ENCODE data around the gene USP35.

The USP35 gene

DNA sequence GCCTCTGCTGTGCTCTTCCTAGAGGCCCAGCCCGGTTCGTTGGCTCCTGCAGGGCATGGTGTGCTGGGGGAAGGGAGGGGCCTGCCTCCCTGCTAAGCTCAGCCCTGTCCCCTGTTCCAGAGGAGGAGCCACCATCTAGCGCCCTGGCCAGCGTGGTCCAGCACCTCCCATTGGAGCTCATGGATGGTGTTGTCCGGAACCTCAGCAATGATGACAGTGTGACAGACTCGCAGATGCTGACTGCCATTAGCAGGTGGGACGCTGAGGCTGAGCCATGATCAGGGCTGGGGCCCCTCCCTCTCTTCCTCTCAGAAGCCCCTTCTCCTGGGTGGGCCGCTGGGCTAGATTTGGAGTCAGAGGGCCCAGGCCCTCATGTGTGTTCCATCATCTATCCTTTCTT lies 9.1 kb downstream of the USP35 start:
- no peak for DNase-seq (ENCODE audit: low read depth in 1 of 2, low spot score in 1 of 2)

DNA sequence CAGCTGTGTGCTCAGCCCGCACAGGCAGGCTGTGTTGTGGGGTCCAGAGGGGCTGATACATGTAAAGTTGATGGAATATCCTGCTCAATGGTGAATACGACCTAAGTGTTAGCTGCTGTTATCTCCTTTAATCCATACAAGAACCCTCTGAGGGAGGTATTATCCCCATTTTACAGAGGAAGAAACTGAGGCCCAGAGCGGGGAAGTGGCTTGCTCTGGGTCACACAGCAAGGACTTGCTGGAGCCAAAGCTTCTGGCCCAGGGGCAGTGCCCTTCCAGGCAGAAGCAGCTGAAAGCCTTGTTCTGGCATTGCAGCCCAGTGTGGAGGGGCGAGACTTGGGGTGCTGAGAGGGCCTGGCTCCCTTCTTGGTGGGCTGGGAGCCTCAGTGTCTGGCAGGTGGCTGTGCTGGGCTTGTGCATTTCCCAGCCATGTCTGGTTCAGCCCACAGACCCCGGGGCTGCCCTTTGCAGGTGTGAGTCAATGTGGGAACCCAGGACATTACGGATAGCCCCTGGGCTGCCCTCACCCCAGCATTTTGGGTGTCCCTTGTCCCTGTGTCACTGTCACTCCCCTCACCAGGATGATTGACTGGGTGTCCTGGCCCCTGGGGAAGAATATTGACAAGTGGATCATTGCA lies 10.4 kb downstream of the USP35 start:
- DNase-seq (ENCODE audit: low read depth in 1 of 2, low spot score in 1 of 2), result no peak

DNA sequence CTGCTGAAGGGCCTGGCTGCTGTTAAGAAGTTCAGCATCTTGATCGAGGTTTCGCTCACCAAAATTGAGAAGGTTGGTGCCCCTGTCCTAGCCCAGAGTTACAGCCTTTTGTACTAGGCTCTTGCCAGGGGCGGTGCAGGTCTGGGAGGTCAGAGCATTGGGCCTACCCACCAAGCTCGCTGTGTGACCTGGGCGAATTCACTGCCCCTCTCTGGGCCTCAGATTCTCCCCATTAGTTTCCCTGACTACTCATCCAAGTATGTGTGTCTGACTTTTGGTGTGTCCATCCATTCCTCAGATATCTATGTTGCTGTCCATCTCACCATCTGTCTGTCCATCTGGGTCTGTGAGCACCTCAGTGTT lies 10.9 kb downstream of the USP35 start:
- no peak for DNase-seq (ENCODE audit: low read depth in 1 of 2, low spot score in 1 of 2)

DNA sequence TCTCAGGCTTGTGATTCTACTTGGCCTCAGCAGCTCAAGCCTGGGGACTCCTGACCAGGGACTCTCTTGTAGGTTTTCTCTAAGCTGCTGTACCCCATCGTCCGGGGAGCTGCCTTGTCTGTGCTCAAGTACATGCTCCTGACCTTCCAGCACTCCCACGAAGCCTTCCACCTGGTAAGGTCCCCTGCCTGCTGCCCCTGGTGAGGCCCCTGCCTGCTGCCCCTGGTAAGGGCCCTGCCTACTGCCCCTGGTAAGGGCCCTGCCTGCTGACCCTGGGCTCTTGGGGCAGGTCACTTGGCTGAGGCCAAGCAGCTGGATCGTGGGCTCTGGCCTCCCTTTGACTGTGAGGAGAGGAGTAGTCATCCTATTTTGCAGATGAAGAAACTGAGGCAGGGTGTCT lies 11.3 kb downstream of the USP35 start:
- DNase-seq (ENCODE audit: low read depth in 1 of 2, low spot score in 1 of 2), result no peak

DNA sequence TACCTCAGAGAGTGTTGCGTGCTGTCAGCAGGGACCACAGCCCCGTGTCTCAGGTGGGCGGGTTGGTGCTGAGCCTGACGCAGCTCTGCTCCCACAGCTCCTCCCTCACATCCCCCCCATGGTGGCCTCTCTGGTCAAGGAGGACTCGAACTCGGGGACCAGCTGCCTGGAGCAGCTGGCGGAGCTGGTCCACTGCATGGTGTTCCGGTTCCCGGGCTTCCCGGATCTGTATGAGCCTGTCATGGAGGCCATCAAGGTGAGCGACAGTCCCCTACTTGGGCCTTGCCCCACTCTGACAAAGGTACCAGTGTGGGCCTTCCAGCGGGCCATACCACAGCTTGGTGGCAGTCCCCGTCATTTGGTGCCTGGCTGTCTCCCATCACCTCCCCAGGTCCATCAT lies 11.8 kb downstream of the USP35 start:
- DNase-seq (ENCODE audit: low read depth in 1 of 2, low spot score in 1 of 2), result no peak

DNA sequence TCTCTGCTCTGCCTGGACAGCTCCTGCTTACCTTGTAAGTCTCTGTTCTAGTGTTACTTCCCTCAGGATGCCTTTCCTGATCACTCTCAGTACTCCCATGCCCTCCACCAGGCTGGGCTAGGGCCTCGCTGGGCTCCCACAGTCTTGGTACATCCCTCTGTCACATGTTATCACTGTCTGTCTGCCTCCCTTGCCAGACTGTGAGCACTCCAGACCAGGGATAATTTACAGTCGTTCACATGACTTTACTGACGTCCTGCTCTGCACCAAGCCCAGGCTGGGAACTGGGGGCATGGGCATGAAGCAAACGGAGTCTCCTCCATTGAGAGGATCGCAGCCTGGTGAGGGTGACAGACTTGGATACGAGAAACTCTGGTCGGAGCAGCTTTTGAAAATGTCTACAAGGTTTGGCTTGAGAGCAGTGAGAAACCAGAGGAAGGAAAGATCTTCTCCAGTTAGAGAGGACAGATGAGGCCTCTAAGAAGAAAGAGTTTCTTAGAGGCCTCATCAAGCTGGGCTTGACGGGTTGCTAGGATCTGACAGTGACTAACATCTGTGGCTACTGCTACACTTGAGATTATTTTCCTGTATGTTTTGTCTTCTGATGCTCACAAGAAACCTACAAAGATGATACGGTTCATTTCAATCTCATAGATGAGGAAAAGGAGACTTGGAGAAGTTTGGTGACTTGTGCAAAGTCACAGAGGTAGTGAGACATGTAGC lies 12.5 kb downstream of the USP35 start:
- no peak for DNase-seq (ENCODE audit: low read depth in 1 of 2, low spot score in 1 of 2)

DNA sequence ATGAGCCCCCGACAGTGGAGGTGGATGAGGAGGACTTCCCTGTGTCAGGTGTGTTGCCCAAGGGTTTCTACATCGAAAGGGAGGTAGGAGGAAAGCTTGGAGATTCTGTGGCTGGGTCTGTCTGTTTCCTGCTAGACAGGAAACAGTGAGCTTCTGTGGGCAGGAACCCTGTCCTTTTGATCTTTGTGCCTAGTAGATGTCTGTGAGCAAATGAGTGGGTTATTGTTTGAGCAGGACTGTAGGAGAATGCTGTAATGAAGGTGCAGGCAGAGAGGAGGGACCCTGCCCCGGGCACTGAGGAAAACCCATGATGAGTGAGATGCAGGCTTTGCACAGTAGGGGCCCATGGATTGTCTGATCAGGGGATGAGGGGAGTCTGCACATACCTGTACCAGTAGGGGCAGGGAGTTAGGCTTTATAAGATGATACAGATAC lies 14.0 kb downstream of the USP35 start:
- peak in 1 of 2 donors; percentile 32 for DNase-seq (ENCODE audit: low read depth in 1 of 2, low spot score in 1 of 2)

DNA sequence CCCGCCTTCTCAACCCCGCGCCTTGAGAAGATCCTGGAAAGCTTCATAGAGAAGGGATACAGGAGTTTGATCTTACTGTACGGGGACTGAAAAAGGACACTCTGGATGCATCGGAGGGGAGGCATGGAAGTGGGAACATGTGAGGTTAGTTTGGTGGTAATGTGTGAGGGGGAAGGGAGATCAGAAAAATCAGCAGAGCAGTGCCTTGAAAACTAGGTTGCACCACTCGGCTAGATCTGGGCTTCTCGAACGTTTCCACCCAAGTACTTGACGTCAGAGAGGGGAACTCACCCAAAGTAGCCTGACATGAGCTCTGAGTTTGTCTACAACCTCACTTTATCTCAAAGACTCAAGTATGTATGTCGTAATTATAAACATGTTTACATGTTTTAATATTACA lies 14.5 kb downstream of the USP35 start:
- DNase-seq (ENCODE audit: low read depth in 1 of 2, low spot score in 1 of 2), result no peak

DNA sequence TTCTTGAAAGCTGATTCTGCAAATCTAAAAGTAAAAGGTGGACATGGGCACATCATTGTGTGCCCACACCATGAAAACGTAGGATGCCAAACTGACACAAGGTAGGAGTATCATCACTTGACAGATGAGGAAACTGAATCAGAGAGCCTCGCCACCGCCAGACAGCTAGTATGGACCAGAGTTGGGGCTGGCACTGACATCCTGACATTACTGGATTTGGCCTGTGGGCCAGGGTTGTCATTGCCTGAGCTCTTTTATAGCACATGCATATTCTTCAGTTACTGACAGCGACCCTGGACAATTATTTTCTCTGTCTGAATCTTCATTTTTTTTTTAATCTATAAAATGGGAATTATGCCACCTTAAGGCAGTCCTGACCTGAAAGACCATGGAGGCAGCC lies 16.5 kb downstream of the USP35 start:
- no peak for DNase-seq (ENCODE audit: low read depth in 1 of 2, low spot score in 1 of 2)

DNA sequence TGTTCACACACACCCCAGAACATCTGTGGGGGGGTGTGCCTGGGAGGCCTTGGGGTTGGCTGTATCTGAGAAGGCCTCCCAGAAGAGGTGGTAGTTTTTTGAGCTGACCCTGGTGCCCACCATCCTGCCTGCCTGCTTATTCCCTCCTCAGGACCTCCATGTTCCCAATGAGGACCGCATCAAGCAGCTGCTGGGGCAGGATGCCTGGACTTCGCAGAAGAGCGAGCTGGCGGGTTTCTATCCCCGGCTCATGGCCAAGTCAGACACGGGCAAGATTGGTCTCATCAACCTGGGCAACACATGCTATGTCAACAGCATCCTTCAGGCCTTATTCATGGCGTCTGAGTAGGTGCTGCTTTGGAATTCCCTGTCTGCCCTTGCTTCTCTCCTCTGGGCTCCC lies 17.0 kb downstream of the USP35 start:
- no peak for DNase-seq (ENCODE audit: low read depth in 1 of 2, low spot score in 1 of 2)

DNA sequence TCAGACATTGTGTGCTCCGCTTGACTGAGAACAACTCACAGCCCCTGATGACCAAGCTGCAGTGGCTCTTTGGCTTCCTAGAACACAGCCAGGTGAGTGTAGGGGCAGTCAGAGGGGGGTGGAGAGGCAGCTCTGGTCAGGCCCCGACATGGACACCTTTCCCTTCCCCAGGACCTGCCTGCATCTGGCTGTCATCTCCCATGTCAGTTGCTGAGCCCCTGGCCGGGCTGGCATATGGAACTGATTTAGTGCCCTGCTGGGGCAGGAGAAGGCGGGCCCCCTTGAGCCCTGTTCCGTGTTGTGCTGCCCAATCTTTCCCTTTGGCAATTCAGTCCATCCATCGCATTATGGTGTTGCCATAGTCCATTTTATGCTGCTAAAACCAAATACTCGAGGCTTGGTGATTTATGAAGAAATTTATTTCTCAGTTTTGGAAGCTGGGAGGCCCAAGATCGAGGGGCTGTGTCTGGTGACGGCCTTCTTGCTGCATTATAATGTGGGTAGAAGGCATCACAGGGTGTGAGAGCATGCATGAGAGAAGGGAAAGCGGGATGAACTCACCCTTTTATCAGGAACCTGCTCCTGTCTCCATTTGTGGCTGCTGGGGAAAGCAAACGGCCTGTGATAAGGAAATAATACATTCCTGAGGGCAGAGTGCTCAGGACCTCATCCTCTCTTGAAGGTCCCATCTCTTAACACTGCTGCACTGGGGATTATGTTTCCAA lies 19.0 kb downstream of the USP35 start:
- DNase-seq (ENCODE audit: low read depth in 1 of 2, low spot score in 1 of 2), result no peak

DNA sequence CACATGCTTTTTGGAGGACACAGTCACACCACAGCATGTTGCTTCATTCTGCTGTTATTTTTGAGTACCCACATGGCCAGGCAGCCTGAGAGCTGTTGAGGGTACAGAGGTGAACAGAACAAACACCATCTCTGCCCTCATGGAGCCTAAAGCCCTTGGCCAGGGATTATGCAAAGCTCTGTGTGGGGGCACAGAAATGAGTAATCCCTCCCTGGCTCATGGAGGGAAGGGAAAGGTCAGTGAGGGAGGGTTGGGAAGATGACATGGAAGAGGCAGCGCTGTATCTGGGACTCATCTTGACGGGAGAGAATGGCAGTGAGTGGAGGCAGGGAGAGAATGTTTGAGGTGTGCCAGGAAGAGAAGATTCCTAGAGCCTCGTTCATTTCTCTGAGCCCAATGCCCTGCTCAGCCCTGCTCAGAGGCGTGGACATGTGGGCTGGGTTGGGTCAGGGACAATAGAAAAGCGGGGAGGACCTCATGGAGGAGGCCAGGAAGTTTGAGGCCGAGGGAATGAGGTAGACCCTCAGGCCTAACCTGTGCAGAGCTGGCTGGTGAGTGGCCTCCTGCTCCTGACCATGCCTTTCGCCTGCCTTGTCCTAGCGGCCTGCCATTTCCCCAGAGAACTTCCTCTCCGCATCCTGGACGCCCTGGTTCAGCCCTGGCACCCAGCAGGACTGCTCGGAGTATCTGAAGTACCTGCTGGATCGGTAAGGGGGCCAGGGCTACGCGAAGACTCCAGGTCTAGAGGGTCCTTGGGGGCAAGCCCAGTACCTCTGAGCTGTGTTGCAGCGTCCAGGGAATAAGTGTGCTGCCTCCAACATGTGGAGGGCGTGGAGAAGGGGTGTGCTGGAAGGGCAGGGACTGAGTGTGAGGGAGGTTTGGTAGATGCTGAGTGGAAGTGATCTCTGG lies 19.8 kb downstream of the USP35 start:
- no peak for DNase-seq (ENCODE audit: low read depth in 1 of 2, low spot score in 1 of 2)

DNA sequence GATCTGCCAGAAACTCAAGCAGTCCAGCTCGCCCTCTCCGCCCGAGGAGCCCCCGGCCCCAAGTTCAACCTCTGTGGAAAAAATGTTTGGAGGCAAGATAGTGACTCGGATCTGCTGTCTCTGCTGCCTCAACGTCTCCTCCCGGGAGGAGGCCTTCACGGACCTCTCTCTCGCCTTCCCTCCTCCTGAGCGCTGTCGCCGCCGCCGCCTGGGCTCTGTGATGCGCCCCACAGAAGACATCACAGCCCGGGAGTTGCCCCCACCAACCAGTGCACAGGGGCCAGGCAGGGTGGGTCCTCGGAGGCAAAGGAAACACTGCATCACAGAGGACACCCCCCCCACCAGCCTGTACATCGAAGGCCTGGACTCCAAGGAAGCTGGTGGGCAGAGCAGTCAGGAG lies 20.8 kb downstream of the USP35 start:
- DNase-seq (ENCODE audit: low read depth in 1 of 2, low spot score in 1 of 2), result no peak

DNA sequence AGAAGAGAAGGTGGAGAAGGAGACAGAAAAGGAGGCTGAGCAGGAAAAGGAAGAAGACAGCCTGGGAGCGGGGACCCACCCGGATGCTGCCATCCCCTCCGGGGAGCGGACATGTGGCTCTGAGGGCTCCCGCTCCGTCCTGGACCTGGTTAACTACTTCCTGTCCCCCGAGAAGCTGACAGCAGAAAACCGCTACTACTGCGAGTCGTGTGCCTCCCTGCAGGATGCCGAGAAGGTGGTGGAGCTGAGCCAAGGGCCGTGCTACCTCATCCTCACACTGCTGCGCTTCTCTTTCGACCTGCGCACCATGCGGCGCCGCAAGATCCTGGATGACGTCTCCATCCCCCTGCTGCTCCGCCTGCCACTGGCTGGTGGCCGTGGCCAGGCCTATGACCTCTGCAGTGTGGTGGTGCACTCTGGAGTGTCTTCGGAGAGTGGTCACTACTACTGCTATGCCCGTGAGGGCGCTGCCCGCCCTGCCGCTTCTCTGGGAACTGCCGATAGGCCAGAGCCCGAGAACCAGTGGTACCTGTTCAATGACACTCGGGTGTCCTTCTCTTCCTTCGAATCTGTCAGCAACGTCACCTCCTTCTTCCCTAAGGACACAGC lies 21.4 kb downstream of the USP35 start:
- no peak for DNase-seq (ENCODE audit: low read depth in 1 of 2, low spot score in 1 of 2)

DNA sequence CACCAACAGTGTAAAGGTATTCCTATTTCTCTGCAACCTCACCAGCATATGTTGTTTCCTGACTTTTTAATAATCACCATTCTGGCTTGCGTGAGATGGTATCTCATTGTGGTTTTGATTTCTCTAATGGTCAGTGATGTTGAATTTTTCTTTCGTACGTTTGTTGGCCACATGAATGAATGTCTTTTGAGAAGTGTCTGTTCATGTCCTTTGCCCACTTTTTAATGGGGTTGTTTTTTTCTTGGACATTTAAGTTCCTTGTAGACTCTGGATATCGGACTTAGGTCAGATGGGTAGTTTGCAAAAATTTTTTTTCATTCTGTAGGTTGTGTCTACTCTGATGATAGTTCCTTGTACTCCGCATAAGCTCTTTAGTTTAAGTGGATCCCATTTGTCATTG lies 22.8 kb downstream of the USP35 start:
- no peak for DNase-seq (ENCODE audit: low read depth in 1 of 2, low spot score in 1 of 2)

DNA sequence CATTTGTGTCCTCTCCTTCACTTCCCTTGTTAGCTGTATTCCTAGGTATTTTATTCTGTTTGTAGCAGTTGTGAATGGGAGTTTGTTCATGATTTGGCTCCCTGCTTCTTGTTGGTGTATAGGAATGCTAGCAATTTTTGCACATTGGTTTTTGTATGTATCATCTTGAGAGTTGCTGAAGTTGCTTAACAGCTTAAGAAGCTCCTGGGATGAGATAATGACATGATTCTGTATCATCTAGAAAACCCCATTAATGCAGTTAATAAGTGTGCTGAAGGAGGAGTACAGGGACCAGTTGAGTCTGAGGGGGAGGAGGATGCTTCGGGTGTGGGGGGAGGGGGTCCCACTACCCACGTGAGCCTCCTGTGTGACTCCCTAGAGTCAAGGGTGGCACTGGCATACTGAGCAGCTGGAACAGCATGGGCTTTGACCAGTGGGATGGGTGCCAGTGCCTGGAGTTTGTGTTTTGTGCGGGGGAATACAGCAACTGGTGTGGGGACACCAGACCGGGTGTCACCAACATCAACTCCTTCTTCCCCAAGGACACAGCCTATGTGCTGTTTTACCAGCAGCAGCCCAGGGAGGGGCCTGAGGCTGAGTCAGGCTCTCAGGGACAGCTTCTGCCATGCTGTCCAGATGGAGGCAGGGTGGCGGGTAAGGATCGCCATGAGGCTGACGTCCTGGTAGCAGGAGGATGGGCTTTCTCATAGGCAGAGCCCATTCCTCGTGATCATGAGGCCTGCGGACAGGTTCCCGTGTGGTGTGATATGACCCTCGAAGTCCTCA lies 24.1 kb downstream of the USP35 start:
- DNase-seq (ENCODE audit: low read depth in 1 of 2, low spot score in 1 of 2), result no peak

DNA sequence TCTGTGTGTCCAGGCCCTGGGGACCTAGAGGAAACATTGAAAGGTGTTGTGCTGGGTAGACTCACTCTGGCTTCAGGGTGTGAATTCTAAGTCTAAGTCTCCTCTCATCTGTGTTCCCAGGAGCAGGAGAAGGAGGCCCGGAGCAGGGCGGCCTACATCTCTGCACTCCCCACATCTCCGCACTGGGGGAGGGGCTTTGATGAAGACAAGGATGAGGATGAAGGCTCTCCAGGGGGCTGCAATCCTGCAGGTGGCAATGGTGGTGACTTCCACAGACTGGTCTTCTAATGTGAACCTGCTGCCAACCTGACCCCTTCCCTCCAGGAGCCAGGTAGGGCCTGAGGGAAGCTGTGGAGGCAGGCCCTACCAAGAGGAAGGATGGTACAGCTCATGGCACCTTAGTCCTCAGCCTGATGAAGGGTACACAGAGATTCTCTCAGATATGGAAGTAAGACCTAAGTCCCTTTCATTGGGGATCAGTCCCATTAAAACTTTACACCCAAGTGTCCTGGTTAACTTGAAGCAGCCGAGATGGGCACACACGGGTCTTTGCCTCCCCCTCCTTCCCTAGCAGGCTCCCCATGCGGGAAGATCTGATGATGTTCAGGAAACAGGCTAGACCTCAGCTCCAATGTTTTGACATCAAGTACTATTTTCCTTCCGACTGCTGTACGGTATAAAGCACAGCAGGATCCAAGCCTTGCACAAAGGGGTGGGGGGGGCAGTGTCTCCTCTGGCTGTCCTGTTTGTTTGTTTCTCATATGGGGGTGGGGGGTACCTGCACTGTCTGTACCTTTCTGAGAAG lies 25.0 kb downstream of the USP35 start:
- no peak for DNase-seq (ENCODE audit: low read depth in 1 of 2, low spot score in 1 of 2)

DNA sequence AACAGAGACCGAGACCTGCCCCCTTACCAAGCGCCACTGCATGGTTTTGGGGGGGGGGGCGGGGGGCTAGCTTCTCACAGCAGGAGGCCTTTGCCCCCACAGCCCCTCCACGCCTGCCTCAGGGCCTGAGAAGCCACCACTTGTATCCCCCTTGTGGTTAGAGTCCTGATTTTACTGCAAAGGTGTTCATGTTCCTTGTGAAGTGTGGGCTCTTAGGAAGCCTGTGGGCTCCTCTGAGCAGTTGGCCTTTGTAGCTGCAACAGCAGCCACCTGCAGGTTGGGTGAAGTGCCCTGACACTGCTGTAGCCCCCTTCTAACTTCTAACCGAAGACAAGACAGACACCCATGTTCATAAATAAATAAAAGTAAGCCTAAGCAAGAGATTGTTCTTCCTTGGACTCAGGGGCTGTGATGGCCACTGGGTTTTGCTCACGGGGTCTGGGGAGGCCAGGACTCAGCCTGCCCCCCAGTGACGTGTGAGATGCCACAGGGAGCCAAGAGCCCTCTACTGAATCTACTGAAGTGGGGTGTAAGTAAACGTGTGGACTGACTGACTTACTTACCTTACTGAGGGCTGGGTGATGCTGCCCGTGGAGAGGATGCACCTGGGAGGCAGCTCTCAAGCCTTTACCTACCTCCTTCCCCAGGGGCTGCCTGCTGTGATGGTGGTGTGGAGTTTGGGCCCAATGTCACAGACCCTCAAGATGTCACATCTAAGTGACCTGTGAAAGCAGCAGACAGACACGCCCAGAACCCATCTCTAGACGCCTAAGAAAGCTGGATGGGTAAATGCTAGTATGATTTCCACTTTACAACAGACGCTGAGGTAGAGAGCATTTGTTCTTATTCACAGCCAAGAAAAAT lies 25.8 kb downstream of the USP35 start:
- DNase-seq (ENCODE audit: low read depth in 1 of 2, low spot score in 1 of 2), result no peak

Data from activated CD4-positive, alpha-beta T cell treated with anti-CD3 and anti-CD28 coated beads, Interleukin-2, amount 50 U/mL, for 24 hours (primary cell).